Lower leg skin (tissue), 4 donors: Measurements from ENCODE around the gene TNIP1. TPM values are rescaled to one million over a fixed set of nuclear protein-coding genes. Genes with fewer than 3 reads are reported as not detected.

ENCODE experiments used
- DNase-seq, 2 donors: peaks; one replicate each; pipeline ENCODE4 v3.0.0-alpha.2; 2019; ENCODE audit warnings: low spot score in 2 of 2
- H3K4me3 ChIP-seq: fragments of 200-600 bp; sonication (generic); 2 replicates; pipeline ENCODE4 v1.5.1; 2017; ENCODE audit warnings: mild to moderate bottlenecking, low read depth; ENCODE audit not compliant: poor library complexity, severe bottlenecking
- POLR2A ChIP-seq, 2 donors: fragments of 450-650 bp; IDR thresholded peaks; one replicate each; pipeline ENCODE4 v1.6.1; 2016 to 2017; ENCODE audit warnings: antibody characterized with exemption in 2 of 2, mild to moderate bottlenecking in 1 of 2, moderate library complexity in 1 of 2
- WGBS, 2 donors: methylation state at CpG; one replicate each; pipeline ENCODE4 v1.1.5; 2018; 5-methylcytosine and 5-hydroxymethylcytosine counted together
- intact Hi-C: fragments of 100-400 bp; cut with DNase I; formaldehyde crosslinking; loops from one replicate; pipeline ENCODE4 v1.15.0; 2023; ENCODE audit warnings: low total_unique reads
- total RNA-seq, 4 donors: library from RNA; depleted of rRNA; stranded (reverse); fragments of >200 nt; gene quantifications; one replicate each; pipeline ENCODE4 v1.1.0, GENCODE V29; 2016
- TF ChIP-seq, protein P1 (sequence below), 3 donors: fragments of 450-650 bp; IDR thresholded peaks; one replicate each; pipeline ENCODE4 v1.5.1; 2016; ENCODE audit warnings: antibody characterized with exemption in 3 of 3, mild to moderate bottlenecking in 3 of 3, moderate library complexity in 2 of 3

TNIP1 gene
- total RNA-seq, 4 donors from 2014 or later = 91.2 to 123 (median 98.1) TPM

DNA sequence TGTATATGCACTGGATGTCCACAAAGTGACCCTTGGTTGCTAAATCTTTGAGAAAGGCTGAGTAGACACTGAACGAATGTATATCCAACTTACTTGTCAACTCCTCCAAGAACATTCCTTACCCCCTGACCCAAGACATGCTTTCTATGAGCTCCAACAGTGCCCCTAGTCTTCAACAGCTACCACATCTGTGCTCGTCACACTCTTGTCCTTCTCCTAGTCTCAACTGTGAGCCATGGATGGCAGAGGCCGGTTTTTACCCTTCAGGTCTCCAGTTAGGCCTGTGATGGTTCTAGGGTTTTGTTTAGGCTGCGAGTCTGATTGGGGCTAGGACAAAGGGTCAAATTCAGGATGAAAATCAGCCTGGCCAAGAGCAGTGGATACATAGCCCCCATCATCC lies 79.4 kb downstream of the TNIP1 start:
- intact Hi-C loops = loop anchor here (5.0 kb wide), 1 partner anchor 46 kb away; no protein-coding TSS in a partner anchor
- no peak for TF ChIP-seq POLR2A (IDR thresholded peaks at IDR 0.05)
- TF ChIP-seq, protein P1, sequence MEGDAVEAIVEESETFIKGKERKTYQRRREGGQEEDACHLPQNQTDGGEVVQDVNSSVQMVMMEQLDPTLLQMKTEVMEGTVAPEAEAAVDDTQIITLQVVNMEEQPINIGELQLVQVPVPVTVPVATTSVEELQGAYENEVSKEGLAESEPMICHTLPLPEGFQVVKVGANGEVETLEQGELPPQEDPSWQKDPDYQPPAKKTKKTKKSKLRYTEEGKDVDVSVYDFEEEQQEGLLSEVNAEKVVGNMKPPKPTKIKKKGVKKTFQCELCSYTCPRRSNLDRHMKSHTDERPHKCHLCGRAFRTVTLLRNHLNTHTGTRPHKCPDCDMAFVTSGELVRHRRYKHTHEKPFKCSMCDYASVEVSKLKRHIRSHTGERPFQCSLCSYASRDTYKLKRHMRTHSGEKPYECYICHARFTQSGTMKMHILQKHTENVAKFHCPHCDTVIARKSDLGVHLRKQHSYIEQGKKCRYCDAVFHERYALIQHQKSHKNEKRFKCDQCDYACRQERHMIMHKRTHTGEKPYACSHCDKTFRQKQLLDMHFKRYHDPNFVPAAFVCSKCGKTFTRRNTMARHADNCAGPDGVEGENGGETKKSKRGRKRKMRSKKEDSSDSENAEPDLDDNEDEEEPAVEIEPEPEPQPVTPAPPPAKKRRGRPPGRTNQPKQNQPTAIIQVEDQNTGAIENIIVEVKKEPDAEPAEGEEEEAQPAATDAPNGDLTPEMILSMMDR (IDR thresholded peaks at IDR 0.05) = no peak
- DNase-seq = peak in 1 of 2 donors; percentile 73
- 95 to 98% methylated on average over 4 of the region's 4 CpGs for WGBS, 2 donors
- no peak overlapping the region for H3K4me3 ChIP-seq

DNA sequence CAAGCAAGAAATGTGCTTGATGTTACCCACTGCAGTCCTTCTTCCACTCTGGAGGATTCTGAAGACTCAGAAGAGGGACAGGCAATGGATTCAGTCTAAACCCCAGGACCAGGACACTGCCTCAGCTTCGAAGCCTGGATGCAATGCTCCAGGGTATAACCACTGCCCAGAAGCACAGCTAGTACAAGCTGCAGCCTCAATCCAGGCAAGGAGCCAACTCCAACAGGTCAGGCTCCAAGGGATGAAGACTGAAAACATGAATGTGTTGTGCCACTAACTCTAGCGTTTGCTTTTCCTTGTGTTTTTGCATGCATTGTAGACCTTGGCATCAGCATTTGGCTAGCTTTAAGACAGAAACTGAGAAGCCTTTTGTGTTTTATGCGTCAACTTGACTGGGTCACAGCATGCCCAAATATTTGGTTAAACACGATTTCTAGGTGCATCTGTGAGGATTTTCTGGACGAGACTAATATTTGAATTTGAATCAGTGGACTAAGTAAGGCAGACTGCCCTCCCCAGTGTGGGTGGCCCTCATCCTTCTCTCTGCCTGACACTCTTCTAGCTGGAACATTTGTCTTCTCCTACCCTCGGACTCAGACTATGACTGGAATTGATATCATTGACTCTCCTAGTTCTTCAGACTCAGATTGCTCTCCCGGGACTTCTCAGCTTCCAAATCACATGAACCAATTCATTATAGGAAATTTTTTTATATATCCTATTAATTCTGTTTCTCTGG lies 81.0 kb downstream of the TNIP1 start:
- TF ChIP-seq POLR2A (IDR thresholded peaks at IDR 0.05) = no peak
- WGBS, 2 donors = 31 to 44% methylated on average over 7 of the region's 7 CpGs
- peak in 1 of 2 donors; percentile 85 for DNase-seq
- intact Hi-C loops = loop anchor here (5.0 kb wide), 2 partner anchors 47 to 117 kb away; no protein-coding TSS in a partner anchor
- H3K4me3 ChIP-seq = no peak overlapping the region

DNA sequence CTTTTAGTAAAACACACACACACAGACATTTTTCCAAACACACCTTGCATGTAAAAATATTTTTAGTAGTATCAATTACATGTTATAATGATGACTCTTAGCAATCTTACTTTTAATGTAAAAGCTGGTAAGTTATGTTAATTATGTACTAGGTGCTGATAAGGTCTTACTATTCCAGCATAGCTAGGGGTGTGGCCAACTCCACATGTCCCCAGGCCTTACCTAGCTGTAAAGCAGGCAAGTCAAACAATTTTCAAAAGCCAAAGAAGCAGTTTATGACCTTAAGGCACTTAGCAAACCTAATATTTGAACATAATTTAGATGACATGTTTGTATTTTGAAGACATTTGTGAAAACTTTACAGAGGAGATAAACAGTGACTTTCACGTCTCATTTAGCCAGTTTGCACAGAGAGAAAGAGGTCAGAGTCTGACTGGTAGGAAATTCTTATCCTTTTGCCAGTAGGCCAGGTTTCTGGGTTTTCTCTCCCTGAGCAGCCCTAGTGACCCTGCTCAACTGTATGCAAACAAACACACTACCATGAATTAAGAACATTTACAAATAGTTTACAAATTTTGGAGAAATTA lies 86.9 kb downstream of the TNIP1 start:
- no peak overlapping the region for H3K4me3 ChIP-seq
- WGBS, 2 donors = 52 to 58% methylated on average over 1 of the region's 1 CpG
- intact Hi-C loops = no loop called here
- no peak for DNase-seq
- TF ChIP-seq, protein P1 (IDR thresholded peaks at IDR 0.05) = no peak
- TF ChIP-seq POLR2A (IDR thresholded peaks at IDR 0.05) = no peak

DNA sequence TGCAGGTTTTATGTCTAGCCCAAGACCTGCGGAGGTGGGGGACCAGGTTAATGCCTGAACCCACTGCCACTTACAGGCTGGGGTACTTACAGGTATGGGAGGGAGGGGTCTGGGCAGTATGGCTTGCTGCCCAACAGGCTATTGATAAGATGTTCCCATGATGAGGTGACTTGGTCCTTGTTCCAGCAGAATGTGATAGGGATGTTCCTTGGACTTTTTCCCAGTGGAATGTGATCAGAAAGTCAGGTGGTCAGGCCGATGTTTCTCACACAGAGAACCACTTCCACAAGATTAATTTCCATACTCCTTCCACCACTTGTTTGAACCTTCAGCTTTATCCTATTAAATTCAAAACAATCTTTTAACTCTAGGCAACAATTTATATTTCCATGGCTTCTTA lies 87.4 kb downstream of the TNIP1 start:
- 78 to 83% methylated on average over 2 of the region's 2 CpGs for WGBS, 2 donors
- intact Hi-C loops = no loop called here
- TF ChIP-seq POLR2A (IDR thresholded peaks at IDR 0.05) = no peak
- TF ChIP-seq, protein P1 (IDR thresholded peaks at IDR 0.05) = no peak
- peak in 1 of 2 donors; percentile 53 for DNase-seq
- H3K4me3 ChIP-seq = no peak overlapping the region

DNA sequence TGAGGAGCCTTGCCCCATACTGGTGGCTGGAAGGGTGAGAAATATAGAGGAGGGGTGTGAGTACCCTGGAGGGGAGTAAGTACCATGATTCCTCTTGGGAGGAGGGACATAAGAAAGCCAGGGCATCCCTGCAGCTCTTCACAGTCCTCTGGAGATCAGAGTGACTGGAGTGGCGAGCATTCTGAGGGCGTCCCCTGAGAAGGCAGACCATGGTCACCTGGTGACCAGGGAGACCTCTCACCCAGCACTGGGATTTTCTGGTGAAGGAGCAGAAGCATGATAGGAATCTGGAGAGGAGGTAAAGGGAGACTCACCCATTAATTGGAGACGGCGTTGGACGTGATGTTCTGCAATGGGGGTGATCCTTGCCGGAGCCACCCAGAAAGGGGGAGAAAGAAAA lies 88.1 kb downstream of the TNIP1 start:
- H3K4me3 ChIP-seq = no peak overlapping the region
- TF ChIP-seq, protein P1 (IDR thresholded peaks at IDR 0.05) = no peak
- TF ChIP-seq POLR2A (IDR thresholded peaks at IDR 0.05) = no peak
- 91 to 95% methylated on average over 6 of the region's 6 CpGs for WGBS, 2 donors
- intact Hi-C loops = no loop called here
- DNase-seq = peak in 1 of 2 donors; percentile 54

DNA sequence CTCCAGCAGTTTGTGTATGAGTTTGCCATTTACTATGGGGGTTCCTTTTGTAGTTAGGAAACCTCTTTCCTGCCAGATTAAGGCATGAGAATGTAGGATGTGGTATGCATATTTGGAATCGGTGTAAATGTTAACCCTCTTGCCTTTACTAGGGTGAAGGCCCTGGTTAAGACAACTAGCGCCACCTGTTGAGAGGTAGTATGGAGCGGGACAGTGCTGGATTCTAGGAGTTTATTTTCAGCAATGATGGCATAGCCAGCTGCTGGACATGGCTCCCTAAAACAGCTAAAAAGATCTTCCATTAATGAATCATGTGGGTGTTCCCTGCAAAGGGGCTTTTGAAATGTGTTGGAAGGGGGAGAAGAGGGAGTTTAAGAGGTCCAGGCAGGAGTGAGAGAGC lies 91.1 kb downstream of the TNIP1 start:
- intact Hi-C loops = no loop called here
- no peak for DNase-seq
- WGBS, 2 donors = 66% methylated on average over 3 of the region's 3 CpGs
- no peak overlapping the region for H3K4me3 ChIP-seq
- no peak for TF ChIP-seq POLR2A (IDR thresholded peaks at IDR 0.05)
- TF ChIP-seq, protein P1 (IDR thresholded peaks at IDR 0.05) = no peak
